GM18519 (cell line): ENCODE results near the gene CIT.

ENCODE experiments used
- ATAC-seq: cut with Tn5 transposase; IDR thresholded peaks from one replicate; pipeline ENCODE4 v1.9.1; 2021; ENCODE audit warnings: mild to moderate bottlenecking, moderate library complexity; ENCODE audit not compliant: unreplicated experiment, low FRiP score

CIT gene

GRCh38 chr12:119749666-119750065, 127.5 kb downstream of the CIT start:
- ATAC-seq: no peak

- no peak for ATAC-seq
Observed at GRCh38 chr12:119748497-119748896, 128.6 kb downstream of the CIT start.

GRCh38 chr12:119746169-119746568, 131.0 kb downstream of the CIT start:
- no peak for ATAC-seq

GRCh38 chr12:119744900-119745606, 132.1 kb downstream of the CIT start:
- no peak for ATAC-seq

- no peak for ATAC-seq
Observed at GRCh38 chr12:119742700-119743099, 134.4 kb downstream of the CIT start.

GRCh38 chr12:119740830-119741229, 136.3 kb downstream of the CIT start:
- ATAC-seq: no peak

GRCh38 chr12:119735079-119735478, 142.0 kb downstream of the CIT start:
- ATAC-seq: no peak

GRCh38 chr12:119730381-119730780, 146.7 kb downstream of the CIT start:
- ATAC-seq: no peak

GRCh38 chr12:119729871-119730270, 147.2 kb downstream of the CIT start:
- no peak for ATAC-seq

GRCh38 chr12:119728444-119728745, 148.7 kb downstream of the CIT start:
- no peak for ATAC-seq

- no peak for ATAC-seq
Observed at GRCh38 chr12:119727600-119728443, 149.3 kb downstream of the CIT start.

GRCh38 chr12:119725523-119725922, 151.6 kb downstream of the CIT start:
- no peak for ATAC-seq

- no peak for ATAC-seq
Observed at GRCh38 chr12:119721306-119721705, 155.8 kb downstream of the CIT start.

GRCh38 chr12:119720349-119720748, 156.8 kb downstream of the CIT start:
- no peak for ATAC-seq

- no peak for ATAC-seq
Observed at GRCh38 chr12:119718141-119718540, 159.0 kb downstream of the CIT start.

- ATAC-seq: no peak
Observed at GRCh38 chr12:119715268-119715620, 161.9 kb downstream of the CIT start.

GRCh38 chr12:119714614-119715267, 162.4 kb downstream of the CIT start:
- ATAC-seq: no peak

- ATAC-seq: no peak
Observed at GRCh38 chr12:119713551-119714031, 163.5 kb downstream of the CIT start.

GRCh38 chr12:119712721-119713120, 164.4 kb downstream of the CIT start:
- no peak for ATAC-seq

GRCh38 chr12:119711693-119712092, 165.4 kb downstream of the CIT start:
- no peak for ATAC-seq

GRCh38 chr12:119710965-119711551, 166.1 kb downstream of the CIT start:
- ATAC-seq: no peak
